Loucy (cell line): ENCODE measurements around the gene CAPN8.
A peak's percentile ranks its signal among the peaks of the same experiment; 100 is the strongest.

Experiments used
- H2AFZ ChIP-seq: fragments of 200-600 bp; sonication (generic); 2 replicates; pipeline ENCODE4 v1.6.0; 2016; ENCODE audit warnings: antibody characterized with exemption, mild to moderate bottlenecking, low read length, moderate library complexity
- H3F3A ChIP-seq: fragments of 200-600 bp; 2 replicates; pipeline ENCODE4 v1.6.0; 2016; ENCODE audit warnings: antibody characterized with exemption, low read depth, mild to moderate bottlenecking
- H3K27me3 ChIP-seq: fragments of 200-600 bp; sonication (generic); 2 replicates; pipeline ENCODE4 v1.6.1; 2014; ENCODE audit warnings: low read length, mild to moderate bottlenecking; ENCODE audit not compliant: insufficient read depth, poor library complexity, severe bottlenecking
- H3K36me3 ChIP-seq: fragments of 200-600 bp; sonication (generic); 2 replicates; pipeline ENCODE4 v1.6.1; 2016; ENCODE audit warnings: low read length; ENCODE audit not compliant: insufficient read depth
- H3K4me1 ChIP-seq: fragments of 200-600 bp; sonication (generic); 2 replicates; pipeline ENCODE4 v1.5.1; 2014; ENCODE audit warnings: low read length, mild to moderate bottlenecking; ENCODE audit not compliant: insufficient read depth, poor library complexity, severe bottlenecking
- H3K4me2 ChIP-seq: fragments of 200-600 bp; sonication (generic); 2 replicates; pipeline ENCODE4 v1.6.0; 2014; ENCODE audit warnings: antibody characterized with exemption, low read length, low read depth, mild to moderate bottlenecking; ENCODE audit not compliant: poor library complexity, severe bottlenecking
- H3K4me3 ChIP-seq: fragments of 200-600 bp; sonication (generic); 2 replicates; pipeline ENCODE4 v1.5.1; 2014; ENCODE audit warnings: low read length, mild to moderate bottlenecking, mixed read lengths; ENCODE audit not compliant: poor library complexity, severe bottlenecking
- H3K79me2 ChIP-seq: fragments of 200-600 bp; sonication (generic); 2 replicates; pipeline ENCODE4 v1.6.1; 2014; ENCODE audit warnings: low read length; ENCODE audit not compliant: insufficient read depth
- H3K9ac ChIP-seq: fragments of 200-600 bp; sonication (generic); 2 replicates; pipeline ENCODE4 v1.6.0; 2014; ENCODE audit warnings: mild to moderate bottlenecking, low read depth, low read length, moderate library complexity; ENCODE audit not compliant: poor library complexity, severe bottlenecking
- H3K9me2 ChIP-seq: fragments of 200-600 bp; sonication (generic); replicated peaks from 2 replicates; pipeline ENCODE4 v1.6.1; 2016; ENCODE audit warnings: low read depth, low read length, mixed read lengths
- H3K9me3 ChIP-seq: fragments of 200-600 bp; sonication (generic); 2 replicates; pipeline ENCODE4 v1.6.1; 2014; ENCODE audit warnings: mild to moderate bottlenecking, antibody characterized with exemption, low read length, low read depth; ENCODE audit not compliant: insufficient read depth
- H4K20me1 ChIP-seq: fragments of 200-600 bp; sonication (generic); 2 replicates; pipeline ENCODE4 v1.6.0; 2014; ENCODE audit warnings: antibody characterized with exemption, low read length, mild to moderate bottlenecking; ENCODE audit not compliant: insufficient read depth, poor library complexity, severe bottlenecking
- EZH2phosphoT487 ChIP-seq: fragments of 200-600 bp; IDR thresholded peaks from 2 replicates; pipeline ENCODE4 v1.6.1; 2018; ENCODE audit warnings: antibody characterized with exemption, mild to moderate bottlenecking, moderate library complexity, borderline replicate concordance
- TF ChIP-seq, protein P1 (sequence below): fragments of 200-600 bp; sonication (generic); conservative IDR thresholded peaks from 2 replicates; pipeline ENCODE4 v1.5.1; 2014; ENCODE audit warnings: mild to moderate bottlenecking, antibody characterized with exemption, low read length

CAPN8 gene

GRCh38 chr1:223653431-223653830 lies 12.1 kb downstream of the CAPN8 start:
- Histone ChIP-seq H3K9ac (no peak overlapping the region), H3K79me2 (no peaks in the 10 kb centered on the region), H3K9me2 (no peaks in the 10 kb centered on the region), H3K36me3 (no peaks in the 10 kb centered on the region), H2AFZ (no peak overlapping the region), H3K9me3 (no peaks in the 10 kb centered on the region), H3K27me3 (no peaks in the 10 kb centered on the region), H3F3A (no peaks in the 10 kb centered on the region), H3K4me3 (no peak overlapping the region), H3K4me2 (no peak overlapping the region), H4K20me1 (no peaks in the 10 kb centered on the region), H3K4me1 (peaks cover 4% of the 10 kb centered on the region)
- TF ChIP-seq, protein P1, sequence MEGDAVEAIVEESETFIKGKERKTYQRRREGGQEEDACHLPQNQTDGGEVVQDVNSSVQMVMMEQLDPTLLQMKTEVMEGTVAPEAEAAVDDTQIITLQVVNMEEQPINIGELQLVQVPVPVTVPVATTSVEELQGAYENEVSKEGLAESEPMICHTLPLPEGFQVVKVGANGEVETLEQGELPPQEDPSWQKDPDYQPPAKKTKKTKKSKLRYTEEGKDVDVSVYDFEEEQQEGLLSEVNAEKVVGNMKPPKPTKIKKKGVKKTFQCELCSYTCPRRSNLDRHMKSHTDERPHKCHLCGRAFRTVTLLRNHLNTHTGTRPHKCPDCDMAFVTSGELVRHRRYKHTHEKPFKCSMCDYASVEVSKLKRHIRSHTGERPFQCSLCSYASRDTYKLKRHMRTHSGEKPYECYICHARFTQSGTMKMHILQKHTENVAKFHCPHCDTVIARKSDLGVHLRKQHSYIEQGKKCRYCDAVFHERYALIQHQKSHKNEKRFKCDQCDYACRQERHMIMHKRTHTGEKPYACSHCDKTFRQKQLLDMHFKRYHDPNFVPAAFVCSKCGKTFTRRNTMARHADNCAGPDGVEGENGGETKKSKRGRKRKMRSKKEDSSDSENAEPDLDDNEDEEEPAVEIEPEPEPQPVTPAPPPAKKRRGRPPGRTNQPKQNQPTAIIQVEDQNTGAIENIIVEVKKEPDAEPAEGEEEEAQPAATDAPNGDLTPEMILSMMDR, result no peak
- no peak for TF ChIP-seq EZH2phosphoT487

GRCh38 chr1:223653015-223653414 lies 12.5 kb downstream of the CAPN8 start:
- Histone ChIP-seq H3K9ac (no peak overlapping the region), H3K4me1 (peaks cover 4% of the 10 kb centered on the region), H3K36me3 (no peaks in the 10 kb centered on the region), H3K27me3 (no peaks in the 10 kb centered on the region), H3K4me2 (no peak overlapping the region), H4K20me1 (no peaks in the 10 kb centered on the region), H3K9me2 (no peaks in the 10 kb centered on the region), H3K79me2 (no peaks in the 10 kb centered on the region), H3F3A (no peaks in the 10 kb centered on the region), H3K9me3 (no peaks in the 10 kb centered on the region), H2AFZ (no peak overlapping the region), H3K4me3 (no peak overlapping the region)
- no peak for TF ChIP-seq EZH2phosphoT487
- TF ChIP-seq, protein P1, result no peak

- no peak overlapping the region for H3K4me2 ChIP-seq
- H3K9me2 ChIP-seq, result no peaks in the 10 kb centered on the region
- H3K27me3 ChIP-seq, result no peaks in the 10 kb centered on the region
- H3K9me3 ChIP-seq, result no peaks in the 10 kb centered on the region
- H3K4me3 ChIP-seq, result no peak overlapping the region
- H3K36me3 ChIP-seq, result no peaks in the 10 kb centered on the region
- no peaks in the 10 kb centered on the region for H3F3A ChIP-seq
- peaks cover 4% of the 10 kb centered on the region for H3K4me1 ChIP-seq
- TF ChIP-seq, protein P1, result no peak
- no peak for TF ChIP-seq EZH2phosphoT487
- no peak overlapping the region for H3K9ac ChIP-seq
- H3K79me2 ChIP-seq, result no peaks in the 10 kb centered on the region
- 0 out of 2 replicates have a peak overlapping the region, but pooled peaks have one; percentile 23 for H2AFZ ChIP-seq
- H4K20me1 ChIP-seq, result no peaks in the 10 kb centered on the region
Observed at GRCh38 chr1:223652436-223652941, 13.0 kb downstream of the CAPN8 start.
